ENCODE results near the gene DDX43. TPM values are rescaled to one million over a fixed set of nuclear protein-coding genes. Genes with fewer than 3 reads are reported as not detected.
A peak's percentile ranks its signal among the peaks of the same experiment; 100 is the strongest.
"Not testable (repeated sequence)": the region's sequence is repeated elsewhere in the genome, so short reads cannot be mapped to it uniquely, and the experiment has no call there.

Gene DDX43
- total RNA-seq, 4 donors from 2014 or later = 0.57 to 4.9 TPM; not detected in 2

DNA sequence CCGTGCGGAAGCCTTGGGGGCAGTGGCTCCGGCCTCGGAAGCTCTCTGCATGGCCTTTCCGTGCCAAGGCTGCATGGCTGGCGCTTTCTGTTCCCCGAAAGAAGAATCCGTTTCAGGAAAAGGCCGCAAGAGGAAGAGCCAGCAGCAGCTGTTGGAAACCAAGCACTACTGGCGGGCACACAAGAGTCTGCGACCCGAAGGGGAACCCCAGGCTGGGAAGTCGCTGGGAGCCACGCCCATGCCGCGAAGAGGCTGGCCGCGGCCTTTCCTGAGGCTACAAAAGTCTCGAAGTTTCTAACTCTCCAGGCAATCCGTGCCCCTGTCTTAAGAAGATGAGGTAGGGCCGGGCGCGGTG lies 57.5 kb downstream of the DDX43 start, which contains the start of gene CGAS:
CGAS (minus strand) TSS at position 191 of the 355 bp plus-strand sequence; CDS start at position 75, 116 bp downstream.
- Histone ChIP-seq H3K27me3 (no peaks in the 10 kb centered on the region), H3K36me3 (no peaks in the 10 kb centered on the region), H3K4me3 (peak within 1 kb of the TSS; percentile 62 to 81 (median 70)), H3K4me1 (peaks cover 0 to 10% (median 0%) of the 10 kb centered on the region in 4 donors), H3K27ac (peak within 1 kb of the TSS; percentile 76 to 87 (median 82)), H3K9me3 (no peaks in the 10 kb centered on the region)
- TF ChIP-seq POLR2A (IDR thresholded peaks at IDR 0.05) = peak in 1 of 2 donors; percentile 29
- TF ChIP-seq, protein P1, sequence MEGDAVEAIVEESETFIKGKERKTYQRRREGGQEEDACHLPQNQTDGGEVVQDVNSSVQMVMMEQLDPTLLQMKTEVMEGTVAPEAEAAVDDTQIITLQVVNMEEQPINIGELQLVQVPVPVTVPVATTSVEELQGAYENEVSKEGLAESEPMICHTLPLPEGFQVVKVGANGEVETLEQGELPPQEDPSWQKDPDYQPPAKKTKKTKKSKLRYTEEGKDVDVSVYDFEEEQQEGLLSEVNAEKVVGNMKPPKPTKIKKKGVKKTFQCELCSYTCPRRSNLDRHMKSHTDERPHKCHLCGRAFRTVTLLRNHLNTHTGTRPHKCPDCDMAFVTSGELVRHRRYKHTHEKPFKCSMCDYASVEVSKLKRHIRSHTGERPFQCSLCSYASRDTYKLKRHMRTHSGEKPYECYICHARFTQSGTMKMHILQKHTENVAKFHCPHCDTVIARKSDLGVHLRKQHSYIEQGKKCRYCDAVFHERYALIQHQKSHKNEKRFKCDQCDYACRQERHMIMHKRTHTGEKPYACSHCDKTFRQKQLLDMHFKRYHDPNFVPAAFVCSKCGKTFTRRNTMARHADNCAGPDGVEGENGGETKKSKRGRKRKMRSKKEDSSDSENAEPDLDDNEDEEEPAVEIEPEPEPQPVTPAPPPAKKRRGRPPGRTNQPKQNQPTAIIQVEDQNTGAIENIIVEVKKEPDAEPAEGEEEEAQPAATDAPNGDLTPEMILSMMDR (IDR thresholded peaks at IDR 0.05) = no peak
- peak in 2 of 3 donors; percentile 75 to 89 for DNase-seq

DNA sequence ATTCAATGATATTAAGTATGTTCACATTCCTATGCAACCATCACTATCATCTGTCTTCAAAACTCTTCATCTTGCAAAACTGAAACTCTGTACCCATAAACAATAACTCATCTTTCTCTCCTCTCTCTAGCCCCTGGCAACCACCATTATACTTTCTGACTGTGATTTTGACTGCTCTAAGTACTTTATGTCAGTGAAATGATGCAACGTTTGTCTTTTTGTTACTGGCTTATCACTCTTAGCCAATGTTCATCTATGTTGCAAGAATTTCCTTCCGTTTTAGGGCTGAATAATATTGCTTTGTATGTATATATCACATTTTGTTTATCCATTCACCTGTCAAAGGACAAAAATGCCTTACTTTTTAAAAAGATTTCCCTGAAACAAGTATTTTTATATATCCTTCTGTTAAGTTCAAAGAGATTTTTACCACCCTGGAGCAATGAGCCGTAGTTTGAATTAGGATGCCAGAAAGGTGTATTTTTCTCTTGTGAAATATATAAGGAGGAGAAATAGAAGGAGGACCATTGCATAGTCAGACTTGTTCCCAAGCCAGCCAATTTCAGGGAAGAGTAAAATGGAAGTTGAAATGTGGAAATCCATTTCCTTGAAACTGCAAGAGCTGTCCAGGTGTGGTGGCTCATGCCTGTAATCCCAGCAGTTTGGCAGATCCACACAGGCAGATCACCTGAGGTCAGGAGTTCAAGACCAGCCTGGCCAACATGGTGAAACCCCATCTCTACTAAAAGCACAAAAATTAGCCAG lies 61.4 kb downstream of the DDX43 start:
- H3K9me3 ChIP-seq = no peaks in the 10 kb centered on the region
- H3K27me3 ChIP-seq = no peaks in the 10 kb centered on the region
- no peak overlapping the region for H3K27ac ChIP-seq
- H3K36me3 ChIP-seq = no peaks in the 10 kb centered on the region
- H3K4me3 ChIP-seq = no peak overlapping the region
- H3K4me1 ChIP-seq = peaks cover 0 to 10% (median 1%) of the 10 kb centered on the region in 4 donors
- TF ChIP-seq, protein P1 (IDR thresholded peaks at IDR 0.05) = no peak
- no peak for TF ChIP-seq POLR2A (IDR thresholded peaks at IDR 0.05)
- no peak for DNase-seq

DNA sequence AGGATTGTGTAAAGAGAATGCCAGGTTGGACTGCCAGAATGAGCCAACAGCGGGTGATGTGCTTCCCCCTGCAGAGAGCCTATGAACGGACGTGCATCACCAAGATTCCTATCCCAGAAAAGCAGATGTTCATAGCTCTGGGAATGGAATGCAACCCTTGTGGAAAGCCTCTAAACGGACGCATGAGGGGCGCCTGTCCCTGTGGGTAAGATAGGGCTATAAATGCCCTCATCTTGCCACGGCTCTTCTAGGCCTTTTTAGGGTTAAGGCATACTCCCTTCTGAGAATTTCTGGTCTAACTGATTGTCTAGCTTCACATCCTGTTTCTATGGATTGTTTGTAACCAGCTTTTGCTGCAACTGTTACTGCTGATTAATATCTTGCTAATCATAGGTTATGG lies 64.8 kb downstream of the DDX43 start:
- H3K4me3 ChIP-seq, H3K9me3 ChIP-seq, H3K27me3 ChIP-seq, H3K27ac ChIP-seq, DNase-seq, H3K36me3 ChIP-seq: not testable (repeated sequence)
- H3K4me1 ChIP-seq = peaks cover 0 to 12% (median 7%) of the 10 kb centered on the region in 4 donors

DNA sequence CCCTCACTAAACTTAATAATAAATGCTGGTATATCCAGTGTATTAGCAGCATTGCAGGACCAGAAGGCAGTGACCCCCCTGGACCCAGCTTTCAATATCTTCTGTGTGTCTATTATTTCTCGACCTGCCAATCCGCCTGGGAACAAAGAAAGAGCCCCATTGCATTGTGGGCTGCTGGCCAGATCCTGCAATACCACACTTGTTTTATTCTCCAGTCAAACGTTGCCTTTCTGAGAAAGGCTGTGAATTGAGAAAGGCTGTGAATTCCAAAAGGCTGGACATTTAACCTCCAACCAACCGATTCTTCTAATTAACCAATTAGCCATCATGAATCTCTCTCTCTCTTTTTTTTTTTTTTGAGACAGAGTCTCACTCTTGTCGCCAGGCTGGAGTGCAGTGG lies 65.4 kb downstream of the DDX43 start:
- Histone ChIP-seq H3K9me3 (no peaks in the 10 kb centered on the region), H3K27ac (peak overlapping the region in 1 of 4 donors; percentile 89), H3K27me3 (no peaks in the 10 kb centered on the region), H3K4me1 (peaks cover 0 to 12% (median 7%) of the 10 kb centered on the region in 4 donors), H3K36me3 (peaks cover 0 to 7% (median 0%) of the 10 kb centered on the region in 3 donors), H3K4me3 (no peak overlapping the region)
- no peak for DNase-seq
- TF ChIP-seq POLR2A (IDR thresholded peaks at IDR 0.05) = no peak
- TF ChIP-seq, protein P1 (IDR thresholded peaks at IDR 0.05) = no peak

DNA sequence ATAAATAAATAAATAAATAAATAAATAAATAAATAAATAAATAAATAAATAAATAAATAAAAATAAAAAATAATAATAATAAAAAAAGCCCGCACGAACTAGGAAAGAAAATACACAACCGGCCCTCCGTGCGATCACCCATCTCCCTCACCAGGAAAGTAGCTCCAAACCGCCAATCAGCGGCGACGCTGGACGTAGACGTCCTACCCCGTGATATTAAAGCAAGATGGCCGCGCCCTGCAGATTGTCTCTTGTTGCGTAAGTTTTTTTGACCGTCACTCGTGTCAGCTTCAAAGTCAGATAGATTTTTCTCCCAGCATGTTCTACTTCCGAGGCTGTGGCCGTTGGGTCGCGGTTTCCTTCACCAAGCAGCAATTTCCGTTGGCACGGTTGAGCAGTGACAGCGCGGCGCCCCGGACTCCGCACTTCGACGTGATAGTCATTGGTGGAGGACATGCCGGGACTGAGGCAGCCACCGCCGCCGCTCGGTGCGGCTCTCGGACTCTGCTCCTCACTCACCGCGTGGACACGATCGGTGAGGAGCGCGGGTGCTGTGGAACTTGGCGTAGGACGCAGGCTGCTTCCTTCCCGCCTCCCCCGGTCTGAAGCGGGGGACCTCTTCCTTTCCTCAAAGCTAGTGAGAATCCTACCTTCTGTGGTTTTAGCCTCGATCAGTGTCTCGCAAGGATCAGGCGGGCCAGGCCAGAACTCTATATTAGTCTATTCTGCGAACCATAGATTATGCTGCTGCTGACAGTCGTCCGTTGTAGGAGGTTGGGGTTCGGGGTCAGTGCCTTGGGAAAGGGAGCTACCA lies 67.1 kb downstream of the DDX43 start, which contains the start of gene MTO1:
MTO1 (plus strand) TSS at position 201 of the 814 bp plus-strand sequence; CDS start at position 319, 118 bp downstream.
- DNase-seq = peak; percentile 90 to 96 (median 91)
- no peaks in the 10 kb centered on the region for H3K9me3 ChIP-seq
- H3K4me1 ChIP-seq = peaks cover 0 to 12% (median 7%) of the 10 kb centered on the region in 4 donors
- TF ChIP-seq POLR2A (IDR thresholded peaks at IDR 0.05) = peak; percentile 53 to 70
- TF ChIP-seq, protein P1 (IDR thresholded peaks at IDR 0.05) = no peak
- H3K27ac ChIP-seq = peak within 1 kb of the TSS; percentile 89 to 97 (median 94)
- peak within 1 kb of the TSS; percentile 68 to 95 (median 84) for H3K4me3 ChIP-seq
- peaks cover 0 to 17% (median 0%) of the 10 kb centered on the region in 3 donors for H3K36me3 ChIP-seq
- no peaks in the 10 kb centered on the region for H3K27me3 ChIP-seq

Small RNAs within 50 kb of the gene (small RNA-seq; reads per million reads assigned to genes)
- gene RNU6-975P (0 reads per million in 2 donors), gene RPL39P3 (0 reads per million in 2 donors)

Other genes starting within 250 kb of the DDX43 start
- gene KHDC1L, start 169.3 kb upstream of the DDX43 start, total RNA-seq = not detected
- 1 to 10 TPM in 2 of 4 donors, under 1 TPM in 1, not detected in 1; 0.57 to 9.1 (median 1.3) TPM for gene KHDC1, start 131.6 kb upstream of the DDX43 start, total RNA-seq
- gene DPPA5, start 40.6 kb upstream of the DDX43 start, total RNA-seq = not detected
- gene KHDC3L, start 32.2 kb upstream of the DDX43 start, total RNA-seq = not detected
- gene OOEP, start 24.9 kb upstream of the DDX43 start, total RNA-seq = not detected
- gene CGAS, start 57.5 kb downstream of the DDX43 start, total RNA-seq = 1 to 10 TPM; 3.4 to 8.3 (median 4.3) TPM
- gene MTO1, start 66.9 kb downstream of the DDX43 start, total RNA-seq = 100 to 1,000 TPM in 1 of 4 donors, 10 to 100 TPM in 3; 29.2 to 115 (median 43.0) TPM
- gene EEF1A1, start 126.2 kb downstream of the DDX43 start, total RNA-seq = 1,000 to 10,000 TPM; 4,216 to 7,500 (median 5,030) TPM